GM21515 (cell line): ENCODE data around the gene CDK6.
A peak's percentile ranks its signal among the peaks of the same experiment; 100 is the strongest.

ENCODE experiments used
- ATAC-seq: cut with Tn5 transposase; IDR thresholded peaks from one replicate; pipeline ENCODE4 v1.9.1; 2021; ENCODE audit not compliant: unreplicated experiment

CDK6 gene

DNA sequence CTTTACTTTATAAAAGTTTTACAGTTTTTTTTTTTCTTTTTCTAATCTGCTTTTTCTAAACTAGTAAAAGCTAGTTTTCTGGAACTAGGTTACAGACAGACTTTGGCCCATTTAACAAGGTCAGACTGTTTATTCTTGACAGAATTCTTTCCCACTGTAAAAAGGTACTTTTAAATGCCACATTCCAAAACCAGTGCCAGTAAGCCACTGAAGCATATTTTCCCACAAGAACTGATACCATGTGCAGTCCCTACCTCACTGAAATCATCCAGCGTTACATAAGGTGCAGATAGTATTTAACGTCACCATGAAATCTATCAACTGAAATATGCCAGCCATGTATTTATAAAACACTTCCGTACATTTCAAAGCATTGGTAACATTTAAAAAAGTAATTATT, 121.6 kb downstream of the CDK6 start:
- ATAC-seq: no peak

- ATAC-seq: no peak
These were observed 122.1 kb downstream of the CDK6 start for GRCh38 chr7:92714280-92714679.

DNA sequence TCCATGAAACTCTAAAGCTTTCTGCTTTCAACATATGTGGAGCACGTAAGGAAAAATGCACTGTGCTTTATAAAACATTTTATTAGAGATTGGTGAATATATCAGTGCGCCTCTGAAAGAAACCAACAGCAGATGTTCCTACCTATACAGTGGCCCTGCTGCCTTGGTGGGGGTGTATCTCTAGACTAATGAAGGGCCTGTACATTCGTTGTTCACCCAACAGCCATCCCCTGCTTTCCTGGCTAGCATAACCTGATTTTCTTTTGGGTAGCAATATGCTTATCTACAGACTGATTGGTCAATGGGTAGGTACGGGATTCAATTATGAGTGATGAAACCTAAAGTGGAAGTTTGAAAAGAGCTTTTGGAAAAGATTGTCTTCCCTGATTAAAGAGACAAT, 126.5 kb downstream of the CDK6 start:
- ATAC-seq: no peak

- no peak for ATAC-seq
These were observed 127.2 kb downstream of the CDK6 start for GRCh38 chr7:92709150-92709549.

DNA sequence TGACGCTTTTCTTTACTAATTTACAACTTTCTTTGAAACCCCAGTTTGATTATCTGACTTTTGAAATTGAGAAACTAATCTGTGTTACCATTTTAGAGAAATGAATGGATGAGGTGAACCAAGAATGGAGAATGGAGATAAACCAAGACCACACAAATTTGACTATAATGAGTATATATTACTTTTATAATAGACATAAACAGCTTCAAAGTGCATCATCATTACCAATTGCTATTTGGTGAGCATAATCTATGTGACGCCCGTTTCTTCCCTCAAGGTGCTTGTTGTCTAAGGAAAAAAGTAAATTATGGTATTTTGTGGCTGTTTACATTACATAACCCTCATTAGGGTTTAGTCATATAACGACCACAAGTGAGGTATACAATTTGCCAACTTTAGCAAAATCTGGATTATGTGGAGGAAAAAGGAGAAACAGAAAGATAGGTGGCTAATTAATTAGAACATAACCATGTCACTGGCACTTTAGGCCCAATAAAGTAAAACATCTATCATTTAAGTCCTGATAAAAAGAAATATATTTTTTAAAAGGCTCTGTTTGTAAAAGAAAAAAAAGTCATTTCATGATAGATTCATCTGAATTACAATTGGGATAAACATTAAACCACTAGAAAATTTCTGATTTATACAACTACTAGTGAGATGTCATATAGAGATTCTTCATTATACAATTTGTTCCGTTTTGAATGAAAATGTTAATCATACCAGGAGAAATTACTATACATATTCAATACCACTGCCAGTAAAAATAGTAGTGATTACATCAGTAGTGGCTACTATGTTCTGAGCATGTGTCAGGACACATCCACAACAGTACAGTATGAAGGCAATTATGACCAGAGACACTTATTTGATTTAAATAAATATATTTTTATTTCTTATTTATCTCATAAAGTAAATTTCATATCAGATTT, 128.0 kb downstream of the CDK6 start:
- no peak for ATAC-seq

DNA sequence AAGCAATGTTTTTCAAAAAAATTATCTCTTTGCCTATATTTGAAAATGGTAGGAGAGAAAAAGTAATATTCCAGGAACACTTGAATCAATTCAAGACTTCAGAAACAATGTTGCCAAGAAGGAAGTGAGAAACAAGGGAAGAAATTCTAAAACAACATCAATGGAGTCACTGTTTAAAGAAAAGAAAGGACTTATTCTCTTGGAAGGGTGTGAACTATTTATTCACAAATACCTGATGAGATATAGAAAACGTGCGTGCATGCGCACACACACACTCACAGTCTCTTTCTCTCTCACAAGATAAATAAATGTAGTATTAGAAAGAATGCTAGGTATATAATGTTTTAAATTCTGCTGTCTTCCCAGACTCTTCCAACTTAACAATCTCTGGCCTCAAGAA, 128.9 kb downstream of the CDK6 start:
- ATAC-seq: no peak

- no peak for ATAC-seq
These were observed 129.8 kb downstream of the CDK6 start for GRCh38 chr7:92706563-92706962.

DNA sequence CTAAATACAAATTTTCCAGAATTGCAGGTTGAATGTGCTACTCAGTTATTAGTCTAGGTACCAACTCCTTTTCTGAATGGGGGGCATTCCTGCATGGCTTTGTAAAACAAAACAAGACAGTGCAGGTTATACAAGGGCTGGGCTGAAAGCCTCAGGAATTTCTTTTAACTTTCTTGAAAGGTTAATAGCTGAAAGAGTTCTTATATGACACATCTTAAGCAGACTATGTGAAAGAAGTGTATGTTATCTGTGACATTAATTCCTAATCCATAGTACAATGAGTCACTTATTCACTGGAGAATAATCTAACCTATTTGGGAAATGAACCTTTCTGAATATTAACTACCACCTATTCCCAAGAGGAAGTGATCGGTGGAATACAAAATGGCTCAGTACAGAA, 130.5 kb downstream of the CDK6 start:
- no peak for ATAC-seq

- ATAC-seq: no peak
These were observed 131.5 kb downstream of the CDK6 start for GRCh38 chr7:92704858-92705257.

DNA sequence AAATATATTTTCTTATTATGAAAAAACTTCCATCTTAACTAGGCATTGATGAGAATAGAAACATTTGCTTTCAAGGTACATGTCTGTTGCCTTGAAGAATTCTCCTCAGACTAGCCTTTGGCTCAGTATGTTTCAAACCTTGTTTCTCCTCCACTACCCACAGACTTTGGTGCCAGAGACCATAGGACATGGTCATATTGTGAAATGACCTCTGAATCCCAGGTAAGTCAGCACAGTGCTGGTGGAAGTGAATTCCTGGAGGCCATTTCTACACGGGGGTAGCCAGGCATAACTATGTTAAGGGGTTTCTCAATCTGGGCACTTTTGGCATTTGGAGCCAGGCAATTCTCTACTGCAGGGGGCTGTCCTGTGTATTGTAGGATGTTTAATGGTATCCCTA, 133.8 kb downstream of the CDK6 start:
- ATAC-seq: no peak

- ATAC-seq: no peak
These were observed 136.3 kb downstream of the CDK6 start for GRCh38 chr7:92699966-92700514.

GRCh38 chr7:92699560-92699959, 136.8 kb downstream of the CDK6 start:
- ATAC-seq: no peak

- no peak for ATAC-seq
These were observed 138.0 kb downstream of the CDK6 start for GRCh38 chr7:92698237-92698841.

GRCh38 chr7:92697414-92697813, 139.0 kb downstream of the CDK6 start:
- ATAC-seq: no peak

DNA sequence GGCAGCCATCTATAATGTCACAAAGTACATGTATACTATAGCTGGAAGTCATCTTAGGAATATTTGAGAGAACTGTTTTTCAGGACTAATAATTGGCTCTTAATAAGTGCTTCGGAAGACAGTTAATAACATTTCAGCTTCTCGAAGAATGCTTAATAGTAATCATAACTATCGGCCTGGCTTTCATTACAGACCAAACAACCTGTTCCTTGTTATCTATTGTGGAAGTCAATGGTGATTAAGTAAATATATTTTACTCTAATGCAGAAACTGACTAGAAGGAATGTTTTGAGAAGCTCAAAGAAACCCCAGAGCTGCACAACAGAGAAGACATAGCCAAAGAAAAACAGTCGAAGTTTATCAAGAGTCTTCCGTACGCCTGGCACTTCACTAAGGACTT, 139.4 kb downstream of the CDK6 start:
- no peak for ATAC-seq

DNA sequence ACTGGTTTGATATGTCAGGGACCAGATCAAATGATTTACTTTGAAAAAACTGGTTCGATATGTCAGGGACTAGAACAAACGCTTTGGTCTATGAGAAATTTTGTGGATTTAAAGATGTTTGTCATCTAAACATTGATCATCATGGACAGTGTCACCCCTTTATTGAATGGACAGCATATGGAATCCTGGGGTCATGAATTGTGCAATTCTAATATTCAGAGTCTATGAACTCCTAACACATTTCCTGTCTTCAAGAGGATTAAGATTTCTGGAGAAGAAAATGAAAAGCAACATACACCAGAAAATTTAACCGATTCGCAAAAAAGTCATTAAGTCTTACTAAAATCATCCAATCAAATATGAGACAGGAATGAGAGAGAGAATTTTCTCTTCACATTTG, 139.8 kb downstream of the CDK6 start:
- no peak for ATAC-seq

DNA sequence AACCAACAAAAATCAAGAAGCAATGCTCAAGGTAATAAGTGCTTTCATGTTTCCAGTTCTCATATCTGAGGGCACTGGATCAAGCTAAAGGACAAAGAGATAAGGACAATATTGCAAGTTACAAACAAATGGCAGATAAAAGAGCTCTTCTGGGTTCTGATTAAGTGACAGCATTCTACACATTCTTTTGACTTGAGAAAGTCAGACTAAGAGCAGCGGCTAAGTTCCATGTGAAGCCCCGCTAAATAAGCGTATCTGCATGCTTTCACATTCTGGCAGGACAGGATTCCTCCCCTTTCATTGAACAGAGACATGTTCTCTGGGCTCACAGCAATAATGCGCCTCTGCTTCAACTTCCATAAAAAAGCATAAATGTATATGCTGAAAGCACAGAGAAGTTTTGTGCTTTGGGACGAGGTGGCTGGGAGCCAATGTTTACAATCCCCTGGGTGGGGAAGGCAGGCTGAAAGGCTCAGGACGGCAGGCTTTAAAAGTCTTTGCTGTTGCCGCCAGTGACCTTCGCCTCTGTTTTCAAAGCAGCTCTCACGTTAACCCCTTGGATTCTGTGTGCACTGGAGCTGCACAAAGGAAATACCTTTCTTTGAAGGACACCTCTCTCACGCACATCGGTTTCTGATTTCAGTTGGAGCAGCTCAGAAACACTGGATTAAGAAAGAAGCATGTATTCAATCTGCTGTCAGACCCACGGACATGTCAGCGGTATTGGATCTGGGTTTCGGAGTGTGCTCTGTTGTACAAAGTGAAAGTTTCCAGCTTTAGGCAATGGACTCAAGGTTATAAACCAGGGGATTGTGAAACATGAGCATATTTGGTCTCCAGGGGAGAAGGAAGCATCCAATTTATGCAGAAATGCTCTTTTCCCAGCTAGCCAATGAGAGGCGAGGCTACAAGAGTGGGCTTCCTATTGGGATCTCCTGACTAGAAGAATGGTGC, 140.8 kb downstream of the CDK6 start:
- no peak for ATAC-seq

GRCh38 chr7:92694211-92694610, 142.2 kb downstream of the CDK6 start:
- no peak for ATAC-seq

DNA sequence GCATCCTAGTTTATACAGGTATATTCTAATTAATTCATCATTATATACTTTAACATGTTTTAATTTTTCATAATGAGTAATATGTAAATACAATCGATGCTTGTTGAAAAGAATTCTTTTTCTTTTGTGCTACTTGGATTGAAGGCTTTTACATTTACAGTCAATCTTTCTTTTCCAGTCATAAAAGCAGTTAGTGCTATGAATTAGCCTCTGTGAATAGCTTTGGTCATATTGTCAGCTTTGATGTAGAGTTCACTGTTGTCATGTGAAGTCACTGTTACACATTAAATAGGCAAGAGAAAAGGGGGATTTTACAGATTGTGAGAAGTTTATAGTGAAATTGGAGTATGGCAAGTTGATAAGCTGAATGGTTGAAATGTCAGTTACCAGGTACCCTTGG, 142.9 kb downstream of the CDK6 start:
- no peak for ATAC-seq

DNA sequence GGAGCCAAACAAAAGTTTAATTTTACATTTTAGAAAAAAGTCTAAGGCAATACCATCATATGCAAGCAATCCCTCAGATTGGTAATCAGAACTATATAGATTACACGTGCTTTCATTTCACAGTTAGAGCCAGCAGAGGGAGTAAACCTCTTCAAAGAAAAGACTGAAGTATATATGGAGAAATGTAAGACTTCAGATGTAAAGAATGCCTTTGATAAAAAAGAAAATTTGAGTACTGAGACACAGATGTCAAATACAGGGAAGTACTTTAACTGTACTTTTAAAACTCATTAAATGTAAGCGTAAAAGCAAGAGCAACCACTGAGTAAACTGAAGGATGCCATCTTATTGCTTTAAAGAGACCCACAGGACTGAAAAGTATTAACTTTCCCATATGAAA, 144.8 kb downstream of the CDK6 start:
- peak; percentile 75 for ATAC-seq
